GM19239 (cell line): ENCODE data around the gene TRAPPC3L.

ENCODE experiments used
- DNase-seq: peaks from one replicate; pipeline ENCODE4 v3.0.0; 2011; ENCODE audit warnings: low spot score; ENCODE audit not compliant: insufficient read length
- FAIRE-seq: peaks from 2 replicates; lab custom pipeline; 2011; peaks lifted over from hg19 to GRCh38; lab: Jason Lieb, UNC

The TRAPPC3L gene

GRCh38 chr6:116475141-116475540, 70.3 kb downstream of the TRAPPC3L start:
- DNase-seq (no peak), FAIRE-seq (no peak)

- DNase-seq (no peak), FAIRE-seq (no peak)
These were observed 72.8 kb downstream of the TRAPPC3L start for GRCh38 chr6:116472706-116473105.

- DNase-seq (no peak), FAIRE-seq (no peak)
These were observed 74.0 kb downstream of the TRAPPC3L start for GRCh38 chr6:116471531-116471930.

GRCh38 chr6:116468293-116468692, 77.2 kb downstream of the TRAPPC3L start:
- no peak for FAIRE-seq
- DNase-seq = no peak

- DNase-seq = no peak
- FAIRE-seq = no peak
These were observed 78.0 kb downstream of the TRAPPC3L start for GRCh38 chr6:116467514-116467913.

GRCh38 chr6:116467096-116467495, 78.4 kb downstream of the TRAPPC3L start:
- no peak for FAIRE-seq
- DNase-seq = no peak

- peak; percentile 80 for FAIRE-seq
- no peak for DNase-seq
These were observed 80.2 kb downstream of the TRAPPC3L start for GRCh38 chr6:116465246-116465645.

GRCh38 chr6:116463301-116463700, 82.2 kb downstream of the TRAPPC3L start:
- DNase-seq (no peak), FAIRE-seq (no peak)

- DNase-seq (peak; percentile 41), FAIRE-seq (peak; percentile 83)
These were observed 83.3 kb downstream of the TRAPPC3L start for GRCh38 chr6:116461932-116462885.

- DNase-seq (no peak), FAIRE-seq (no peak)
These were observed 84.1 kb downstream of the TRAPPC3L start, which contains the start of gene CALHM6 for GRCh38 chr6:116461331-116461931. Gene CALHM6, plus strand, starts transcription at chr6:116461375. Its CDS starts 555 bp downstream, at chr6:116461930.

GRCh38 chr6:116459927-116460326, 85.6 kb downstream of the TRAPPC3L start:
- FAIRE-seq (no peak), DNase-seq (no peak)

- DNase-seq (no peak), FAIRE-seq (no peak)
These were observed 87.2 kb downstream of the TRAPPC3L start for GRCh38 chr6:116458264-116458663.

GRCh38 chr6:116456927-116457326, 88.6 kb downstream of the TRAPPC3L start:
- FAIRE-seq (no peak), DNase-seq (no peak)

- DNase-seq = no peak
- FAIRE-seq = no peak
These were observed 89.4 kb downstream of the TRAPPC3L start for GRCh38 chr6:116456106-116456505.

GRCh38 chr6:116452531-116452930, 93.0 kb downstream of the TRAPPC3L start:
- no peak for DNase-seq
- FAIRE-seq = no peak

- no peak for DNase-seq
- no peak for FAIRE-seq
These were observed 93.6 kb downstream of the TRAPPC3L start for GRCh38 chr6:116451916-116452315.

- FAIRE-seq = peak; percentile 93
- peak; percentile 40 for DNase-seq
These were observed 94.4 kb downstream of the TRAPPC3L start for GRCh38 chr6:116450769-116451740.

- FAIRE-seq (peak; percentile 31), DNase-seq (no peak)
These were observed 95.2 kb downstream of the TRAPPC3L start for GRCh38 chr6:116450185-116450710.

- DNase-seq (no peak), FAIRE-seq (no peak)
These were observed 95.9 kb downstream of the TRAPPC3L start for GRCh38 chr6:116449565-116449964.

- no peak for DNase-seq
These were observed 97.9 kb downstream of the TRAPPC3L start for GRCh38 chr6:116447496-116448011.

More at GRCh38 chr6:116447496-116448011, 97.9 kb downstream of the TRAPPC3L start:
- FAIRE-seq = no peak
